ENCODE data around the gene IRF3. TPM values are rescaled to one million over a fixed set of nuclear protein-coding genes. Genes with fewer than 3 reads are reported as not detected.

IRF3 gene
- total RNA-seq, 2 donors from 2014 or later = 53.4 to 58.0 TPM

GRCh38 chr19:49657493-49658138 lies 8.0 kb downstream of the IRF3 start:
- Histone ChIP-seq H3K9me3 (no peaks in the 10 kb centered on the region), H3K4me1 (replicated peaks) (no peaks in the 10 kb centered on the region), H3K36me3 (peaks cover 29 to 46% of the 10 kb centered on the region in 2 donors), H3K27ac (no peak overlapping the region), H3K4me3 (no peak overlapping the region), H3K27me3 (replicated peaks; ENCODE audit: insufficient read depth) (no peaks in the 10 kb centered on the region)
- intact Hi-C loops (cut with DNase I) = no loop called here
- 88% methylated on average over 22 of the region's 22 CpGs for WGBS
- TF ChIP-seq CTCF (IDR thresholded peaks at IDR 0.05) (no peak), POLR2A (IDR thresholded peaks at IDR 0.05) (no peak), POLR2AphosphoS5 (IDR thresholded peaks at IDR 0.05) (no peak)
- DNase-seq (ENCODE audit: low spot score) = no peak

GRCh38 chr19:49656456-49657109 lies 9.1 kb downstream of the IRF3 start:
- no peak for DNase-seq (ENCODE audit: low spot score)
- TF ChIP-seq POLR2AphosphoS5 (IDR thresholded peaks at IDR 0.05) (no peak), CTCF (IDR thresholded peaks at IDR 0.05) (no peak), POLR2A (IDR thresholded peaks at IDR 0.05) (no peak)
- Histone ChIP-seq H3K9me3 (no peaks in the 10 kb centered on the region), H3K4me3 (no peak overlapping the region), H3K4me1 (replicated peaks) (no peaks in the 10 kb centered on the region), H3K36me3 (peaks cover 26 to 50% of the 10 kb centered on the region in 2 donors), H3K27me3 (replicated peaks; ENCODE audit: insufficient read depth) (no peaks in the 10 kb centered on the region), H3K27ac (no peak overlapping the region)
- 91% methylated on average over 17 of the region's 17 CpGs for WGBS
- intact Hi-C loops (cut with DNase I) = no loop called here

- Histone ChIP-seq H3K27me3 (replicated peaks; ENCODE audit: insufficient read depth) (no peaks in the 10 kb centered on the region), H3K4me3 (no peak overlapping the region), H3K27ac (no peak overlapping the region), H3K4me1 (replicated peaks) (no peaks in the 10 kb centered on the region), H3K9me3 (no peaks in the 10 kb centered on the region), H3K36me3 (peaks cover 26 to 56% of the 10 kb centered on the region in 2 donors)
- intact Hi-C loops (cut with DNase I) = no loop called here
- DNase-seq (ENCODE audit: low spot score) = no peak
- no peak for TF ChIP-seq CTCF (IDR thresholded peaks at IDR 0.05)
- no peak for TF ChIP-seq POLR2A (IDR thresholded peaks at IDR 0.05)
- TF ChIP-seq POLR2AphosphoS5 (IDR thresholded peaks at IDR 0.05) = no peak
- 91% methylated on average over 23 of the region's 23 CpGs for WGBS
Observed at GRCh38 chr19:49655570-49656455, 9.8 kb downstream of the IRF3 start.

GRCh38 chr19:49654581-49654980 lies 11.1 kb downstream of the IRF3 start:
- no peak for TF ChIP-seq POLR2A (IDR thresholded peaks at IDR 0.05)
- no peak for TF ChIP-seq POLR2AphosphoS5 (IDR thresholded peaks at IDR 0.05)
- TF ChIP-seq CTCF (IDR thresholded peaks at IDR 0.05) = no peak
- no peak for DNase-seq (ENCODE audit: low spot score)
- H3K27ac ChIP-seq = no peak overlapping the region
- H3K4me3 ChIP-seq = no peak overlapping the region
- no peaks in the 10 kb centered on the region for H3K4me1 ChIP-seq (replicated peaks)
- no peaks in the 10 kb centered on the region for H3K9me3 ChIP-seq
- 85% methylated on average over 10 of the region's 10 CpGs for WGBS
- H3K27me3 ChIP-seq (replicated peaks; ENCODE audit: insufficient read depth) = no peaks in the 10 kb centered on the region
- peaks cover 30 to 54% of the 10 kb centered on the region in 2 donors for H3K36me3 ChIP-seq
- intact Hi-C loops (cut with DNase I) = no loop called here

Data from prostate gland (tissue), 2 donors.